Large intestine (tissue), 3 donors: ENCODE measurements around the gene UIMC1. TPM values are rescaled to one million over a fixed set of nuclear protein-coding genes. Genes with fewer than 3 reads are reported as not detected.
A peak's percentile ranks its signal among the peaks of the same experiment; 100 is the strongest.
"Not testable (repeated sequence)": the region's sequence is repeated elsewhere in the genome, so short reads cannot be mapped to it uniquely, and the experiment has no call there.

Experiments used
- DNase-seq, 2 donors: peaks; one replicate each; pipeline versions ENCODE4 v3.0.0 to v3.0.0-alpha.2; 2013
- H3K27ac ChIP-seq: one replicate; pipeline ENCODE4 v1.5.1; 2013; ENCODE audit warnings: low read length
- H3K27me3 ChIP-seq: 2 replicates; pipeline ENCODE4 v1.6.1; 2013; ENCODE audit warnings: low read length; ENCODE audit not compliant: control insufficient read depth, insufficient read depth
- H3K36me3 ChIP-seq: 2 replicates; pipeline ENCODE4 v1.6.1; 2013; ENCODE audit warnings: low read length; ENCODE audit not compliant: control insufficient read depth, insufficient read depth
- H3K4me1 ChIP-seq: one replicate; pipeline ENCODE4 v1.6.1; 2013; ENCODE audit warnings: low read length; ENCODE audit not compliant: control insufficient read depth, insufficient read depth
- H3K4me3 ChIP-seq: one replicate; pipeline ENCODE4 v1.5.1; 2013; ENCODE audit warnings: low read length
- H3K9me3 ChIP-seq: one replicate; pipeline ENCODE4 v1.6.1; 2013; ENCODE audit warnings: mild to moderate bottlenecking, low read depth, low read length, moderate library complexity; ENCODE audit not compliant: control insufficient read depth
- whole genome bisulfite sequencing: methylation state at CpG from one replicate; pipeline ENCODE4 v1.1.5; 2013; ENCODE audit warnings: low lambda C conversion rate; ENCODE audit not compliant: insufficient coverage; 5-methylcytosine and 5-hydroxymethylcytosine counted together
- polyA plus RNA-seq: library from polyadenylated mRNA; unstranded; fragments of 120-200 nt; gene quantifications from one replicate; pipeline ENCODE4 v1.2.1, GENCODE V29; 2013

UIMC1 gene
- polyA plus RNA-seq, 1 donor: 31.1 TPM

DNA sequence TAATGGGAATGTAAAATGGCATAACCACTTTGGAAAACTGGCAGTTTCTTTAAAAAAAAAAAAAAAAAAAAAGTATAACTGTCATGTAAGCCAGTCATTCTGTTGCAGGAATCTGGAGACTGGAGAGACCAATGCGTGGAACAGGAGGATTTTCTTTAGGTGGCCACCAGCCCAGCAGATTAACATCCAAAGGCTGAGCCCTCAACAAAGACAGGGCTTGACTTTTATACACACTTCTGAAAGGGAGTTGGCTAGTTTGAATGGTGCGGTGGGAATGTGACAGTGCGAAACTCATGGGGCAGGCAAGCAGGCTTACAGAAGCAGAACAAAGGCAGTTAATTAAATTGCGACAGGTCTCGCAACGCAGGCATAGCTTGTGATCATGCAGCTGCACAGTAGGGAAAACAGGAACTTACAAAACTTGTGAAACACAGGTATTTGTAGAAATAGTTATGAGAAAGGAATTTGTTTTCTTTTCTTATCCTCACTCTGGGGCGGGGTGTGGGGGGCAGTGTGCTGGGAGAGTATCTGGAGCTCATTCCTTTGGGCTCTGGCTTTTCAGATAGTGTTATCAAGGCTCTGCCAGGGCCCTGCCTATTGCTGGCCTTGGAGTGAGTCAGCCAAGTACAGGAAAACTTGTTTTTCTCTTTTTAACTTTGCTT lies 12.0 kb downstream of the UIMC1 start:
- no peaks in the 10 kb centered on the region for H3K36me3 ChIP-seq
- H3K4me1 ChIP-seq: no peaks in the 10 kb centered on the region
- no peak overlapping the region for H3K4me3 ChIP-seq
- peak; percentile 22 to 65 for DNase-seq
- H3K27ac ChIP-seq: peak overlapping the region; percentile 16
- H3K27me3 ChIP-seq: no peaks in the 10 kb centered on the region
- WGBS: no CpG with 5 or more reads among the region's 7 CpGs
- peaks cover 4% of the 10 kb centered on the region for H3K9me3 ChIP-seq

DNA sequence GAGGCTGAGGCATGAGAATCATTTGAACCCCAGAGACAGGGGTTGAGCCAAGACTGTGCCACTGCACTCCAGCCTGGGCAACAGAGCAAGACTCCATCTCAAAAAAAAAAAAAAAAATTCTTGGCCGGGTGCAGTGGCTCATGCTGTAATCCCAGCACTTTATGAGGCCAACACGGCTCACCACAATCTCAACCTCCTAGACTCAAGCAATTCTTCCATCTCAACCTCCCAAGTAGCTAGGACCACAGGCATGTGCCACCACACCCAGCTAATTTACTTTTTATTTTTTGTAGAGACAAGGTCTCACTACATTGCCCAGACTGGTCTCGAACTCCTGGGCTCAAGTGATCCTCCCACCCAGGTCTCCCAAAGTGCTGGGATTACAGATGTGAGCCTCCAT lies 13.5 kb downstream of the UIMC1 start:
- WGBS: no CpG with 5 or more reads among the region's 3 CpGs
- DNase-seq, H3K36me3 ChIP-seq, H3K9me3 ChIP-seq, H3K4me3 ChIP-seq, H3K4me1 ChIP-seq, H3K27me3 ChIP-seq, H3K27ac ChIP-seq: not testable (repeated sequence)

DNA sequence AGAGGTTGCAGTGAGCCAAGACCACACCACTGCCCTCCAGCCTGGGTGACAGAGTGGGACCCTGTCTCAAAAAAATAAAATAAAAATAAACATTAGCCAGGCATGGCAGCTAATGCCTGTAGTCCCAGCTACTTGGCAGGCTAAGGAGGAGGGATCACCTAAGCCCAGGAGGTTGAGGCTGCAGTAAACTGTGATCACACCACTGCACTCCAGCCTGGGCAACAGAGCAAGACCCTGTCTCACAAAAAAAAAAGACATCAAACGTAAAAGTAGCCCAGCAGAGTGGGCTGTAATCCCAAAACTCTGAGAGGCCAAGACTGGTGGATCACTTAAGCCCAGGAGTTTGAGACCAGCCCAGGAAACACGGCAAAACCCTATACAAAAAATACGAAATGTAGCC lies 19.0 kb downstream of the UIMC1 start:
- Histone ChIP-seq H3K36me3 (peaks cover 3% of the 10 kb centered on the region), H3K9me3 (peaks cover 14% of the 10 kb centered on the region), H3K4me3 (no peak overlapping the region), H3K4me1 (no peaks in the 10 kb centered on the region), H3K27me3 (no peaks in the 10 kb centered on the region), H3K27ac (no peak overlapping the region)
- 100% methylated on average over 1 of the region's 3 CpGs for whole genome bisulfite sequencing
- DNase-seq: no peak

GRCh38 chr5:176986280-176986679 lies 20.3 kb downstream of the UIMC1 start:
- no peak overlapping the region for H3K27ac ChIP-seq
- peaks cover 10% of the 10 kb centered on the region for H3K36me3 ChIP-seq
- DNase-seq: no peak
- no peak overlapping the region for H3K4me3 ChIP-seq
- no peaks in the 10 kb centered on the region for H3K4me1 ChIP-seq
- WGBS: no CpG with 5 or more reads among the region's 2 CpGs
- peaks cover 14% of the 10 kb centered on the region for H3K9me3 ChIP-seq
- H3K27me3 ChIP-seq: no peaks in the 10 kb centered on the region

GRCh38 chr5:176985516-176985915 lies 21.1 kb downstream of the UIMC1 start:
- no peak overlapping the region for H3K27ac ChIP-seq
- H3K36me3 ChIP-seq: peaks cover 13% of the 10 kb centered on the region
- H3K4me1 ChIP-seq: no peaks in the 10 kb centered on the region
- H3K4me3 ChIP-seq: no peak overlapping the region
- peaks cover 14% of the 10 kb centered on the region for H3K9me3 ChIP-seq
- no peaks in the 10 kb centered on the region for H3K27me3 ChIP-seq
- WGBS: no CpG with 5 or more reads among the region's 2 CpGs
- no peak for DNase-seq

GRCh38 chr5:176984176-176984575 lies 22.4 kb downstream of the UIMC1 start:
- peaks cover 14% of the 10 kb centered on the region for H3K9me3 ChIP-seq
- peaks cover 23% of the 10 kb centered on the region for H3K36me3 ChIP-seq
- not testable (repeated sequence) for DNase-seq, H3K27ac ChIP-seq, H3K27me3 ChIP-seq, H3K4me3 ChIP-seq, H3K4me1 ChIP-seq
- 100% methylated on average over 2 of the region's 28 CpGs for WGBS

- not testable (repeated sequence) for H3K4me3 ChIP-seq, H3K27ac ChIP-seq, H3K27me3 ChIP-seq, H3K4me1 ChIP-seq, DNase-seq
- H3K9me3 ChIP-seq: peaks cover 14% of the 10 kb centered on the region
- H3K36me3 ChIP-seq: peaks cover 25% of the 10 kb centered on the region
- no CpG with 5 or more reads among the region's 21 CpGs for WGBS
These were observed 23.0 kb downstream of the UIMC1 start for GRCh38 chr5:176983593-176983992.

DNA sequence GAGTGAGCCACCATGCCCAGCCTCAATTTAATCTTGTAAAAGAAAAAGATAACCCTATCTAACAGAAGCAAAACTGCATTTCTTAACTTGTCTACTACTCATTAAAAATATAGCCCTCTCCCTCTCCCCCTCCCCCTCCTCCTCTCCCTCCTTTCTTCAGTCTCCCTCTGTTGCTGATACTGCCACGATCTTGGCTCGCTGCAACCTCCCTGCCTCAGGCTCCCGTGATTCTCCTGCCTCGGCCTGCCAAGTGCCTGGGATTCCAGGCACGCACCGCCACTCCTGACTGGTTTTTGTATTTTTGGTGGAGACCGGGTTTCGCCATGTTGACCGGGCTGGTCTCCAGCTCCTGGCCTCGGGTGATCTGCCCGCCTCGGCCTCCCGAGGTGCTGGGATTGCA lies 23.5 kb downstream of the UIMC1 start:
- not testable (repeated sequence) for H3K27me3 ChIP-seq, H3K27ac ChIP-seq, DNase-seq, H3K4me1 ChIP-seq, H3K4me3 ChIP-seq
- no CpG with 5 or more reads among the region's 13 CpGs for WGBS
- H3K9me3 ChIP-seq: peaks cover 14% of the 10 kb centered on the region
- peaks cover 25% of the 10 kb centered on the region for H3K36me3 ChIP-seq

DNA sequence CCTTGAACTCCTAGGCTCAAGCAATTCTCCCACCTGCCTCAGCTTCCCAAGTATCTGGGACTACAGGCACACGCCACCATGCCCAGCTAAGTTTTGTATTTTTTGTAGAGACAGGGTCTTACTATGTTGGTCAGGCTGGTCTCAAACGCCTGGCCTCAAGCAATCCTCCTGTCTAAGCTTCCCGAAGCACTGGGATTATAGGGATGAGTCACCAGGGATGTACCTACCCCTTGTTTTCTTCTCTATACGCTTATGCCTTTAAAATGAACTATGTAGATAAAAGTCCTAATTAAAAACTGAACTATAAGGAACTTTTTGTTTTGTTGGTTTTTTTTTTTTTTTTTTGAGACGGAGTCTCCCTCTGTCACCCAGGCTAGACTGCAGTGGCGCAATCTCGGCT lies 25.8 kb downstream of the UIMC1 start:
- WGBS: 100% methylated on average over 1 of the region's 7 CpGs
- Histone ChIP-seq H3K9me3 (peaks cover 14% of the 10 kb centered on the region), H3K4me1 (no peaks in the 10 kb centered on the region), H3K36me3 (peaks cover 24% of the 10 kb centered on the region), H3K4me3 (no peak overlapping the region), H3K27ac (no peak overlapping the region), H3K27me3 (no peaks in the 10 kb centered on the region)
- DNase-seq: no peak

DNA sequence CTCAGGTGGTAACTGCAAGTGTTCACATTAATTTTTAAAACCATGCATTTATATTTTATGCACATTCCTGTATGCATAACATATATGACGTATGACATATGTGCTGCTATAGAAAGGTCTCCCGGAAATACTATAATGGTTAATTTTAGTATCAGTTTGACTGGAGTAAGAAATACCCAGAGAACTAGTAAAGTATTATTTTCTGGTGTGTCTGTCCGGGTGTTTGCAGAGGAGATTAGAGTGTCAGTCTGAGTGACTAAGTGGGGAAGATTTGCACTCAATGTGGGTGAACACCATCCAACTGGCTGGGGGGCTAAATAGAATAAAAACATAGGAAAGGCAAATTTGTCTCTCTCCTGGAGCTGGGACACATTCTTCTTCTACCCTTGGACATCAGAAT lies 26.9 kb downstream of the UIMC1 start:
- DNase-seq: no peak
- no CpG with 5 or more reads among the region's 3 CpGs for WGBS
- no peak overlapping the region for H3K4me3 ChIP-seq
- no peak overlapping the region for H3K27ac ChIP-seq
- H3K9me3 ChIP-seq: peaks cover 14% of the 10 kb centered on the region
- peaks cover 31% of the 10 kb centered on the region for H3K36me3 ChIP-seq
- H3K27me3 ChIP-seq: no peaks in the 10 kb centered on the region
- H3K4me1 ChIP-seq: no peaks in the 10 kb centered on the region

- no peaks in the 10 kb centered on the region for H3K27me3 ChIP-seq
- H3K9me3 ChIP-seq: no peaks in the 10 kb centered on the region
- no peak overlapping the region for H3K27ac ChIP-seq
- DNase-seq: no peak
- no peak overlapping the region for H3K4me3 ChIP-seq
- H3K4me1 ChIP-seq: no peaks in the 10 kb centered on the region
- WGBS: 60% methylated on average over 1 of the region's 1 CpG
- peaks cover 26% of the 10 kb centered on the region for H3K36me3 ChIP-seq
These were observed 40.9 kb downstream of the UIMC1 start for GRCh38 chr5:176965633-176966032.
